HL-60 (cell line): Measurements from ENCODE around the gene C4orf33.

Experiments
- DNase-seq, 2 experiments: peaks; one replicate each; pipeline ENCODE4 v3.0.0-alpha.2; 2010 to 2020; ENCODE audit warnings: low read depth in 1 of 2, low spot score in 1 of 2
- H3K27ac ChIP-seq: fragments of 250-450 bp; sonication (Bioruptor Pico); replicated peaks from 2 replicates; pipeline ENCODE4 v1.5.1; 2020; ENCODE audit warnings: mild to moderate bottlenecking, moderate library complexity
- H3K27me3 ChIP-seq: fragments of 250-450 bp; sonication (Bioruptor Pico); 2 replicates; pipeline ENCODE4 v1.5.1; 2021; ENCODE audit warnings: mild to moderate bottlenecking, moderate library complexity; ENCODE audit not compliant: insufficient read depth, poor library complexity, severe bottlenecking
- H3K4me3 ChIP-seq: replicated peaks from 2 replicates; pipeline ENCODE4 v1.5.1; 2011; ENCODE audit warnings: mild to moderate bottlenecking, control low read depth, low read length; ENCODE audit not compliant: insufficient read depth
- CTCF ChIP-seq: IDR thresholded peaks from one replicate; pipeline ENCODE4 v1.5.1; 2011; ENCODE audit warnings: low read length, control low read depth, inconsistent platforms; ENCODE audit not compliant: insufficient read depth
- GABPA ChIP-seq: IDR thresholded peaks from 2 replicates; pipeline ENCODE4 v1.6.1; 2012; ENCODE audit warnings: low read depth
- POLR2AphosphoS5 ChIP-seq: IDR thresholded peaks from 2 replicates; pipeline ENCODE4 v1.6.1; 2012; ENCODE audit warnings: low read depth
- REST ChIP-seq: IDR thresholded peaks from 2 replicates; pipeline ENCODE4 v1.6.1; 2012; ENCODE audit warnings: low read depth; ENCODE audit not compliant: insufficient replicate concordance
- SPI1 ChIP-seq: IDR thresholded peaks from 2 replicates; pipeline ENCODE4 v1.6.1; 2012; ENCODE audit warnings: low read depth, mild to moderate bottlenecking, borderline replicate concordance

Gene C4orf33

DNA sequence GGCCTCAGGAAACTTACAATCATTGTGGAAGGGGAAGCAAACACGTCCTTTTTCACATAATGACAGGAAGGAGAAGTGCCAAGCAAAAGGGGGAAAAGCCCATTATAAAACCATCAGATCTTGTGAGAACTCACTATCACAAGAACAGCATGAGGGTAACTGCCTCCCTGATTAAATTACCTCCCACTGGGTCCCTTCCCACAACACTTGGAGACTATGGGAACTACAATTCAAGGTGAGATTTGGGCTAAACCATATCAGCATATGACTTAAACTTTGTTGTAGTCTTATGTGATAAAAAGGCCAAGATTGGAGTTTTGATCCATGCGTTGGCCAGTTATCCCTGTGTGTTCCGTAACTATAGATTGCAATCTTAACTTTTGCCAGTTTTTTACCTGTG lies 68.3 kb downstream of the C4orf33 start:
- Histone ChIP-seq H3K4me3 (no peak overlapping the region), H3K27ac (no peak overlapping the region), H3K27me3 (no peaks in the 10 kb centered on the region)
- TF ChIP-seq CTCF (no peak), REST (no peak), SPI1 (no peak), POLR2AphosphoS5 (no peak), GABPA (no peak)
- DNase-seq: no peak
